ENCODE data around the gene ERP29.
"Not testable (repeated sequence)": the region's sequence is repeated elsewhere in the genome, so short reads cannot be mapped to it uniquely, and the experiment has no call there.

Gene ERP29

GRCh38 chr12:112035219-112035785, 22.1 kb downstream of the ERP29 start:
- no peak for DNase-seq (ENCODE audit: low spot score)

DNA sequence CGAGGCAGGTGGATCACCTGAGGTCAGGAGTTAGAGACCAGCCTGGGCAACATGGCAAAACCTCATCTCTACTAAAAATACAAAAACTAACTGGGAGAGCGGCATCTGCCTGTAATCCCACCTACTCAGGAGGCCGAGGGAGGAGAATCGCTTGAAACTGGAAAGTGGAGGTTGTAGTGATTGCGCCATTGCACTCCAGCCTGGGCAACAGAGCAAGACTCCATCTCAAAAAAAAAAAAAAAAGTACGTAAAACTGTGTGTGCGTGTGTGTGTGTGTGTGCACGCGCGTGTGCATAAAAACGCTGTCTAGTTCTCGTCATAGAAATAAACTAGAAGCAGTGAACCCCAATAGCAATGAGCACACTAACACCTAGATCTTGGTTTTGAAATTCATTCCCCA, 23.4 kb downstream of the ERP29 start:
- DNase-seq (ENCODE audit: low spot score): not testable (repeated sequence)

GRCh38 chr12:112046003-112046402, 32.8 kb downstream of the ERP29 start:
- DNase-seq (ENCODE audit: low spot score): no peak

DNA sequence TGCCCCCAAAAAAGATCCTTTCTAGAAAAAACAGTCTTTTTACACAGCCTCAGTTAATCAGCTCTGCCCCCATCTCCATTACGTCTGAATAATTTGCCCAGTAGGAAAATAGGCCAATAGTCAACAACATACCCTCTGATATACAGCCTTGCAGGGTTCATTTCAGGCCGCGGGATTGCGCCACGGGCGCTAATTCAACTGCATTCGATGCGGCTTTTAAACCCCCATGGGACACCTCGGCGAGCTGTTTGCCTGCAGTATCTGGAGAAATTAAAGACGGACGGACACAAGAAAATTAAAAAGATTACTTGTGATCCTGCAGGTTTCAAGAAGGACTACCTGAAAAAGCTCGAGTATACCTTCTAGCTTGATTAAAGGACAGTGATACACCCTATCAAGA, 36.1 kb downstream of the ERP29 start:
- no peak for DNase-seq (ENCODE audit: low spot score)

GRCh38 chr12:112061137-112061536, 47.9 kb downstream of the ERP29 start:
- no peak for DNase-seq (ENCODE audit: low spot score)

- DNase-seq (ENCODE audit: low spot score): no peak
These were observed 50.0 kb downstream of the ERP29 start for GRCh38 chr12:112063273-112063672.

DNA sequence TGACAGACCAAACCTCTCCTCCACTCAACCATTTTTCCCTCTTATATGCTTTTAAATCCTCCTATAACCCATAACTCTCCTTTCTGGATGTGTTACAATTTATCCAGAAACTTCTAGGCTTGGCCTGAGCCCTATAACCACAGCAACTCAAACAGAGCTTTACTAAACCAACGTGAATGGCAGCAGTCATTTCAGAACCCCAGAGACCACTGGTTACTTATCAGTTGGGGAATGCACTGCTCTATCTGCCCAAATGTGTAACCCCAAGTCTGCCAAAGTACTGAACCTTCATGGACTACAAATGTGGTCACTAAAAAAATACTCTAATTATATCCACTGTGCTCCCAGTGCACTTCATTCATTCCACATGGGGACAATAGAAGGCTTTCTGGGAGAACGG, 53.3 kb downstream of the ERP29 start:
- DNase-seq (ENCODE audit: low spot score): no peak
